Effector CD8-positive, alpha-beta T cell (primary cell): ENCODE measurements around the gene GRAMD2A.

Experiments
- DNase-seq: peaks from one replicate; lab custom pipeline; 2025; lab: John Stamatoyannopoulos, UW

GRAMD2A gene

DNA sequence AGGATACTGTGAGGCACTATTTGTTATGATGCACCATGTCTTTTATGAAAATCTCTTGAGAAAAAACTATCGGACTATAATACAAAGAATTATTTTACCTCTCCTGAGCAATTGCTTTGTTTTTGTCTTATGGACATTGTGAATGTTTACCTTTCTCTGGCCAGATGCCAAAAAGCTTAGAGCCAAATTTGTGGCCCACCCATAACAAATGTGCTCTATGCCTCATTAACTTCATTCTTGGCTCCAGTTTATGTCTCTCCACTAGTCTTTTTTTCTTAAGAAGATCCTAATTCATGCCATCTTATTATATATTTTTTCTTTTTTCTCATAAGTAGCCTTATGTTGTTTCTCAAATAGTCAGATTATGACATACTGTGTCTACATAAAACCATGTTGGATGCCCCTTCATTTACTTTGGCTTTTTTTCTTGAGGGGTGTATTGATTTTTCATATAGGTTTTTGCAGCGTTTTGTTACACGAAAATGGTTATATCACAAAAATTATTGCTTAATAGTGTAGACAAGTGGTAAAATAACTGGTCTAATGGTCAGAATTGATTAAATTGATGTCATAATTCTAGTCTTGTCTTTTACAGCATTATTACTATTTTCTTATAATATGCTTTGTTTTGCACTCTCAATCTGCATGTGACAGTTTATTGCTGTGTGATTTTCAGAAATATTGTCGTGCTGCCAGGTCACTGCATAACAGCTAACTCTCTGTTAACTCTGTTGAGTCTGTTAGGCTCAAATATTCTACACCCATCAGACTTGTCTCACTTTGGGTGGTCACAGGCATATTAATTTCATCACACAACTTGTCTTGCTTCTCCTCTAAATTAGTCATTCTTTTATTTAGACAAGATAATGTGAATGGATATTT is 61.2 kb downstream of the GRAMD2A start:
- no peak for DNase-seq

DNA sequence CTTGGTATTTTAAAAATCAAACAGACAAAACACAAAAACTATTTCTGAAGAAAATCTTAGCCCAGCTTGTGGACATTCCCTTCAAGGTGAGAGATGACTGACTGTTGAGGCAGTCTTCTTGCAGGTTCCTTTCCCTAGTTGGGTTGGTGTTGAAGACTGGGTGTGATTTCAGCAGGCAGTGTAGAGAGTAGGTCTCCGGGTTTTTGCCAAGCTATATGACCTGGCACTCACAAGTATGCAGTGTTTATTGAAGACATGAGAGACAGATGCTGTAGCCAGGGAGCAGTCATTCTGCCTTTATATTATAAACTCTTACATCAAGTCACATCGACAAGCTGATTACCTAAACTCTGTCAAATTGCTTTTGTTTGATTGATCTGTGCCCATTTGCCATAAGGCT is 61.9 kb downstream of the GRAMD2A start:
- DNase-seq = no peak

DNA sequence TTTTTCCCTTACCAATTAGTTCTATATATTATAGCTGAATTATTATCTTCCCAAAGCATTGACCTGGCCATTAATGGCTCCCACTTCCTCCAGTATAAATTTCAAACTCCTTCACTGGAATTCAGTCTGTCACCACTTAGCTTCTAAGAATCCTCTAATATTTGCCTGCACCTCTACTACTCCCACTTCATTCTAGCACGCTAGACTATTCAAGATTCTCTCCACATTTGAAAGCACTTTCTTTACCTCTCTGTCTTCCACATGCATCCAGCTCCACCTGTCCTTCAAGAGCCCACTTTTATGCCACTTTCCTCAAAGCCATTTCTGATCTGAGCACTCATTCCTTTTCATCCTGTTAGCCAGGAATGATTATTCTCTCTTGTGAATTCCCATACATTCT is 64.4 kb downstream of the GRAMD2A start:
- DNase-seq = no peak

DNA sequence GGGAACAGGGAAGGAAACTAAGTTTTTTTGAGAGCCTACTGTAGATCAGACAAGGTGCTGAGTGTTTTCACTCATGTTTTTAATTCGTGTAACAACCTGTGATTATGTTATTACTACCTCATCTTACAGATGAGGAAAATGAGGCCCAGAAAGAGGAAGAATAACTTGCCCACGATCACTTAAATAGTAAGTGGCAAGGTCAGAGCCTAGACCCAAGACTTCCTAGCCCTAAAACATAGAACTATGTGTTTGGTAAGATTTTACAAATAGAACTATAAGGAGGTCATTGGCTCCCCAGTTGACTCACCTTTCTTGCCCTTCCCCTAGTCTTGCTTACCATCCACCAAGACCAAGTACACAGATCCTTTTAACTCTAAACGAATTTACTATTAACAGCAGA is 65.7 kb downstream of the GRAMD2A start:
- no peak for DNase-seq

DNA sequence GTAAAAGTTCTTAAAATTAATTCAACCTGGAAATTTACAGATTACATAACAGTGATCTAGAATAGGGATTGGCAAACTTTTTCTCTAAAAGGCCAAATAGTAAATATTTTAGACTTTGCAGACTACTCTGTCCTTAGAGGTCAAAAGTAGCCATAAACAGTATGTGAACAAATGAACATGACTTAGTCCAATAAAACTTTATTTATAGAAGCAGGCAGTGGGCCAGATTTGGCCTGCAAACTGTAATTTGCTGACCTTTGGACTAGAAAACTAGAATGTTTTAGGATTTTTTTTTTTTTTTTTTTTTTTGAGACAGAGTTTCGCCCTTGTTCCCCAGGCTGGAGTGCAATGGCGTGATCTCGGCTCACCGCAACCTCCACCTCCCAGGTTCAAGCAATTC is 67.3 kb downstream of the GRAMD2A start:
- DNase-seq = no peak

DNA sequence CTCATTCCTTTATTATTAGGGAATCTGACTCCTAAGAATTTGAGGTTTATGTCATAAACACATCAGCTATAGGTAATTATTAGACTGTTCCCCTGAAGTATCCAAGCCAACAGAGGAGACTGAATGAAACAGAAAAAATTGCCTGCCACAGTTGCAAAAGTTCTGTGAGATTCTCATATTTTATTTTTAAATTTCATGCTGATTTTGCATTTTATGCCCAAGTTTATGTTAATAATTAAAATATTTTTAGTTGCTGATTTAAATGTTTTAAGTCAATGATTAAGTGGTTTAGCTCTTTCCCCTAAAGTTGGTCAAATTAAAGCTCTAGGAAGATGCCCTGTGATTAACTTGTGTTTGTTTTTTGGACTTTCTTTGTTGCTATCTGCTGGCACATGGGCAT is 69.2 kb downstream of the GRAMD2A start:
- no peak for DNase-seq

DNA sequence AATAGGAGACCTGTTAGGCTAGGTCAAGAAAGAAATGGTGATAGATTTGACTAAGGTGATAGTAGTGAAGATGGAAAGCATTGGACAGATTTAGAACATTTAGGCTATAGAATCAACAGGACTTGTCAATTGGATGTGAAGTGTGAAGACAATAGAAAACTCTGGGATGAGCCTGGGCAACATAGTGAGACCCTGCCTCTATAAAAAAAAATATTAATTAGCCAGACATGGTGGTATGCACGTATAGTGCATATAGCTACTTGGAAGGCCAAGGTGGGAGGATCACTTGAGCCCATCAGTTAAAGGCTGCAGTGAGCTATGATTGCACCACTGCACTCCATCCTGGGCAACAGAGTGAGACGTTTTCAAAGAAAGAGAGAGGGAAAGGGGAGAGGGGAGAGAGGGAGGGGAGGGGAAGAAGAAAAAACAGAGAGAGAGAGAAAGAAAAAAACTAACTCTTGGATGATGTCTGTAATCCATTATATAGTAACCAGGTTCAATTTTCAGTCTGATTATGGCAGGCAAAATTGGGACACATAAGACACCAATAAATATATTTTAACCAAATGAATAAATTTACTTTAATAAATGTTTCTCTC is 69.8 kb downstream of the GRAMD2A start:
- no peak for DNase-seq

DNA sequence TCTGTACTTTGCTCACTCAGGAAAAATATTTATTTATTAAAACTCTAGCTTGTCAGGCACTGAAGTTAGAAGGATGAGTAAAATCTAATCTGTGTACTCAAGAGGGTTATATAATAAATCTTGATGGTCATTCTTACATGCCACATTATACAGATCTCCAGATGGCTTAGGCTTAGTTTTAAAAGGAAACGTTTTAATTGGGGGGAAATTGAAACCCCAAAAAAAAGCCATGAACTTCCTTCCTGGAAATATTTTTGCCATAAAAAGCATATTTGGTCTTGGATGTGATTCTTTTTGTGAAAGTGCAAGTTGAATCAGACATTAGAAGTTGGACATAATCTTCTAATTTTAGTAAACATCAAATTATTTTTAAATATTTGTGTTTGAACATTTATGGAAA is 73.4 kb downstream of the GRAMD2A start:
- DNase-seq = no peak

DNA sequence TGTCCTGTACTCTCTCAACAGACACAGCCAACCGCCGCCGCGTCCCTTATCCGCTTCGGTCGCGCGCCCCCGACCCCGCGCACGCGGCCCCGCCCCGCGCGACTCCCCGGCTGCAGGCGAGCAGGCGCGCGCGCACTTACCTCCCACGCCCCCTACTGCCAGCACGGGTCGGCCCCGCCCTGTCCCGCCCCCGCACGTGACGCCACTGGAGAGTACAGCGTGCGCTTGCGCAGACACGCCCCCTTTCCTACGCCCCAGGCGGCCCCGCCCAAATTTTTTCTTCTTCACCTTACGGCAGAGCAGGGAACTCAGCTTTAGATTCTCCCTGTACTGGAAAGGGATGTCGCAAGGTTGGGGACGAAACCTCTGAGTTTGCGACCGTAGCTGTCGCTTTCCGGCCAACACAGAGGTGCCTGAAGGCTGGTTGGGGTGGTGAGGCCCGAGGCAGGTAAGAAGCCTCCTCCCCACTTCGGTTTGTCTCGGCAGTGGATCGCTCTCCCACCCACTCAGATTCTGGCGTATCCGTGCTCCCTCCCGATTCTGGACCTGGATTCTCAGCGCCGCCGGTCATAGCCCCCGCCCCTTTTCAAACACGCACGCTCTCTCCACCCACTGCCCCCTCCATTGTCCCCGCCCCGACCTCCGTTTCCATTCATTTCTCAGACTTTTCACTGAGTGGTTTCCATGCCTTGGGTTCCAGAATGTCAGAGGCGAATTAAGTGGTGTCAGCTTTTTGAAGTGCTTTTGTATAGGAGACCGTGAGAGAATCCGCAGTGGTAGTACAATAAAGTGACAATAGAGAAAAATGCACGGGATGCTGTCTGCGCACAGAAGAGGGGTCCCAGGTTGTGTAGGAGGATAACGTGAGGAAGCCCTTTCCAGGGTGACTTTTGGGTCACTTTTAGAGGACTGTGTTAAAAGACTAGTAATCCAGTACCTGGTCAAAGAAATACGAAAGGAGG is 79.3 kb downstream of the GRAMD2A start, which contains the start of the genes MYO9A and SENP8:
Gene MYO9A, minus strand, starts transcription at position 134 of the 962 bp plus-strand sequence. CDS start 71,587 bp downstream, outside the sequence.
Gene SENP8, plus strand, starts transcription at position 387 of the 962 bp plus-strand sequence. CDS start 21,221 bp downstream, outside the sequence.
- peak; percentile 98 for DNase-seq

DNA sequence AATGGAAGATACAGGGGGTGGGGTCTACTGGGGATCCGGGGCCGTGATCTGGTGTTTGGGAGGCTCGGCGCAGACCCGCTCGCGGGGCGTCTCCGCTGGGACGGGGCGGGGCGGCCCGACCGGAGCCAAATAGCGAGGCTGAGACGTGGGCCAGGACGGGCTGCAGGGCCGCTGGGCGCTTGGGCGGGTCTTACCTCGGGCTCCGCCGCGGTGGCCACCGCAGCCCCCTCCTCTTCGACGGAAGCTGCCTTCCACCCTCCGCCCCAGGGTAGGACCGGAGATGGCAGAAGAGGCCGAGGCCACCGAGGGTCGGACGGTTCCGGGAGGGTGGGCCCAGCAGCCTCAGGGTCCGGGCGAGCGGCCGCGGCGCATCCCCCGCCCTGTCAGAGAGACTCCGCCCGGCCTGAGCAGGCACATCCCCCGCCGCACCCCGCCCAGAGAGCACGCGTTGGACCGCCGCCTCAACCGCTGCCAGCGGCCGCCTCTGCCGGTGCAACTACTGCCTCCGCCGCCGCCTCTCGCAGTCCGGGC is 80.0 kb downstream of the GRAMD2A start:
- DNase-seq = peak; percentile 55

DNA sequence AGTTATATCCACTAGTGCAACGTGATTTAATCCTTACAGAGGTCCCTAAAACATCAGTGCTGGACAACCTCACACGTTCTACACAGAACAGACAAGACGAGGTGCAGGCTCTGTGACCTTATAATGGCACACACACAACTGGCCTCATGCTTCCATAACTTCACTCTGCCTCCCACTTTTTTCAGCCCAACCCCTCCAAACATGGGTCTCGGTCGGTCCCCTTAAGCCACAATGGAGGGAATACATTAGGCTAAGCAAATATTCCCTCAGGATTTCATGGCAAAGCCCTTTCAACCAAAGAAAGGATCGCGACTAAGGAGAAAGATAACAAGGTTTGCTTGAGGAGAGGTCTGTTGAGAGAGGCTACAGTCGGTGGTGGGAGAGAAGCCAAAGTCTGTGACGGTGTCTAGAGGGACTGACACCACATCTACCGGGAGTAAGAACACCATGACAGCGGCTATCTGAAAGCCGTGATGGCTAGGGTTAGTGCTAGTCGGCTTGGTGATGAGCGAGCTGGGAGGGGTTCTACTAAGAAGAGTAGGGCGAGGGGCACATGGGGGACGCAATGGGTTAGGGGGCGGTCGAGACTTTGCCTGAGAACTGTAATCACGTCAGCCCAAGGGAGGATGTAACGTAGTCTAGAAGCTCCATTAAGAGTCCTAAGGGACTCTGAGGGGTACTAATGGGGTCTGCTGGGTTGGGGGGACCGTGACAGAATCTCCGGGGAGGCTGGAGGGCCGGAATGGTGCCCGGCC is 80.7 kb downstream of the GRAMD2A start:
- peak; percentile 19 for DNase-seq

DNA sequence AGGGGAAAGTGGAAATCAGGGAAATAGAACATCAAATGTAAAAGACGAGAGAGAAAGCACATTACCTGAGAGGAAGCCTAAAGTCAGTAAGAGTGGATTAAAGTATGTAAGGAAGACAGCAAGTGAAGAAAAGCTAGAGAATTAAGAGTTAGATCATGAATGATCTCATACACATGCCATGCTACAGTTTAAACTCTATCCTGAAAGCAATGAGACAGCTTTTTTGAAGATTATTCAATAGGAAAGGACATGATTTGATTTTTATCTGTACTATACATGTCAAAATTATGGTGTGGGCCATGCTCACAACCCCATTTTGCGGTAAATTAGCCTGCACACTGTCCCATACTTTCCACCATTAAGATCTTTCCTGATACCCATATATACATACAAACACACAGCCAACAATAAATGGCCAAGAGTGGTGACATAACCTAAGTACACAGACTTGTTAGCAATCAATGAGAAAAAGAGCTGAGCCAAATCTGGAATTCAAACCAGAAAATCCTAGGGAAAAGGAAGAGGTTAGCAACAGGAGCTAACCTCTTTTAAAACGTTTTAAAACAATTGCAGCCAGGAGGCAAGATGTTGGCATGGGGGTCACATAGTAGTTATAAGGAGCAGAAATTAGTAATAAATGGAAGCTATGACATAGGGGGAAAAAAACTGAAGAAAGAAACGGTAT is 84.1 kb downstream of the GRAMD2A start:
- DNase-seq = no peak

DNA sequence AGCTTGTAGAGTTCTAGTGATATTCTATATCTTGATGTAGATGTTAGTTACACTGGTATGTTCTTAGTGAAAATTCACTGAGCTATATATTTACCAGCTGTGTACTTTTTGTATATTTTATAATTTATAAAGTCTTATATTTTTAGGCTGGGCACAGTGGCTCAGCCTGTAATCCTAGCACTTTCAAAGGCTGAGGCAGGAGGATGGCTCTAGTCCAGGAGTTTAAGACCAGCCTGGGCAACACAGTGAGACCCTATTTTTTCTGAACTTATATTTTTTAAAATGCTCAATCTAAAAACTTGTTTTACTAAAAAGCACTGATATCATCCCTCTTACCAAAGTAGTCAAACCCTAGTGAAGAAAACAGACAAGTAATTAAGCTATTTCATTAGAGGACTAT is 84.8 kb downstream of the GRAMD2A start:
- DNase-seq = no peak

DNA sequence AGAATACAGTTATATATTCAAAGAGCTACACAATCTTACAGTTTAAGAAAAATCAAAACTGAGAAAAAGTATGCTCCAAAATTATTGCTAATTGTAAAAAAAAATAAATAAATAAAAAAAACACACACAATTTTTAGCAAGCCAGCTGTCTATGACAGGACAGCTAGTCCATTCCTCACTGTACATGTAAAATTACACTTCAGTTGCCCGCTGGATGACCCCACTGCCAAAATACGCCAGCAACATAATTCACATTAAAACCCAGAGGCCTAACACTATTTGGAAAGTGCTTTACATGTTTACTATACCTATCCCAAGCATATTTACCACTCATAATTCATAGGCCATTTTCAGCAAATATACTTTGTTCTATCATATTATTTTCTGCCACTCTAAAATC is 85.5 kb downstream of the GRAMD2A start:
- no peak for DNase-seq

DNA sequence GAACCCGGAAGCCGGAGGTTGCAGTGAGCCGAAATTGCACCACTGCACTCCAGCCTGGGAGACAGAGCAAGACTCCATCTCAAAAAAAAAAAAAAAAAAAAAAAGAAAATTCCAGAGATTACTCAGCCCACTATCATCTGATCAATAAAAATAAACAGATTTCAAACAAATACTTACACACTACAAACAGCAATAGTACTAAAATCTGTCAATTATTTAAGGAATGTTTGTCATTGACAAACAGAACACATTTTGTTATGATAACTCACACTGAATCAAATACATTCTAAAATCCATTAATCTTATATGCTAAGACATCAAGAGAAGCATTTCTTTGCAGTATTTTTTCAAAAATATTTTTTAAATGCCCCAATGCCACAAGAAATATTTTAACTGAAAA is 87.2 kb downstream of the GRAMD2A start:
- DNase-seq = no peak
